Glomerular visceral epithelial cell (primary cell): Measurements from ENCODE around the gene AIRE.

Experiments
- DNase-seq: peaks from one replicate; pipeline ENCODE4 v3.0.0-alpha.2; 2016; ENCODE audit errors: extremely low spot score

The AIRE gene

DNA sequence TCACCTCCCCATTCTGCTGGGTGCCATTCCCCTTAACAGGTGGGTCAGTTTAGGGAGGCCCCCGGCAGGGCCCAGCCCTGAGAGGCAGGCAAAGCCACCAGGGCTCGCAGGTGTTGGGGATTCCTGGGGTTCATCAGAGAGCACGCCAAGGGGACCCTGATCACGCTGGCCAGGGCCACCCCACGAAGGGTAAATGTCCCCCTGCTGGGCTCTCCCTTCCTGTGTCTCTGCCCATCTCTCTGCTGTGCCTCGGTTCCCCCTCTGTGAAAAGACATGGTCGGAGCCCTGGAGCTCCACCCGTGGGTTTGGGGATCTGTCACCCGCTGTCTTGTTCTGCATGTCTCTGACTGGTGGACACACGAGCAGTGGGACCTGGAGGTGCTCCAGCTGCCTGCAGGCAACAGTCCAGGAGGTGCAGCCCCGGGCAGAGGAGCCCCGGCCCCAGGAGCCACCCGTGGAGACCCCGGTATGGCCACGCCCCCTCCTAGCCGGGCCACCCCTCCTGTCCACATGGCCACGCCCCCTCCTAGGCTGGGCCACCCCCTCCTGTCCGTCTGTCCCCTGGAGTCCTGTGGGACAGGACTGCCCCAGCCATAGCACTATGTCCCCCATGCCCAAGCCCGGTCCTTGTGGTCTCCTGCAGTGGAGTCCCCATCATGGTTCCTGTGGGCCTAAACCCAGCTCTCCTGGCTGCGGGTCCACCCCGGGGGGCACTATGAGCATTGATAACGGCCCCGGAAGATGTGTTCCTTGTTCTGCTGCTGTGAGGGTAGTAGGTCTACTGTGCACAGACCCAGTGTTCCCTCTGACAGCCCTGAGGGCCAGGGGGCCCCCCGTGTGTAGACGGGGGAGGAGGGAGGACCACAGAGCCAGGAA lies 6.5 kb downstream of the AIRE start:
- no peak for DNase-seq

DNA sequence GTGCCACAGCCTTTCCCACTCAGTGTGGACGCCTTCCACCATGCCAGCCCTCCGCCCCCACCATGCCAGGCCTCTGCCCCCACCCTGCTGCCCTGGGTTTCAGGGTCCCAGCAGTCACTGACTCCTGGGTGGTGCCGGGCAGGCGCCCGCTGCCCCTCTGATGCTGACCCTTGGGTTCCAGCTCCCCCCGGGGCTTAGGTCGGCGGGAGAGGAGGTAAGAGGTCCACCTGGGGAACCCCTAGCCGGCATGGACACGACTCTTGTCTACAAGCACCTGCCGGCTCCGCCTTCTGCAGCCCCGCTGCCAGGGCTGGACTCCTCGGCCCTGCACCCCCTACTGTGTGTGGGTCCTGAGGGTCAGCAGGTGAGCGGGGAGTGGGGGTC lies 7.1 kb downstream of the AIRE start:
- no peak for DNase-seq

DNA sequence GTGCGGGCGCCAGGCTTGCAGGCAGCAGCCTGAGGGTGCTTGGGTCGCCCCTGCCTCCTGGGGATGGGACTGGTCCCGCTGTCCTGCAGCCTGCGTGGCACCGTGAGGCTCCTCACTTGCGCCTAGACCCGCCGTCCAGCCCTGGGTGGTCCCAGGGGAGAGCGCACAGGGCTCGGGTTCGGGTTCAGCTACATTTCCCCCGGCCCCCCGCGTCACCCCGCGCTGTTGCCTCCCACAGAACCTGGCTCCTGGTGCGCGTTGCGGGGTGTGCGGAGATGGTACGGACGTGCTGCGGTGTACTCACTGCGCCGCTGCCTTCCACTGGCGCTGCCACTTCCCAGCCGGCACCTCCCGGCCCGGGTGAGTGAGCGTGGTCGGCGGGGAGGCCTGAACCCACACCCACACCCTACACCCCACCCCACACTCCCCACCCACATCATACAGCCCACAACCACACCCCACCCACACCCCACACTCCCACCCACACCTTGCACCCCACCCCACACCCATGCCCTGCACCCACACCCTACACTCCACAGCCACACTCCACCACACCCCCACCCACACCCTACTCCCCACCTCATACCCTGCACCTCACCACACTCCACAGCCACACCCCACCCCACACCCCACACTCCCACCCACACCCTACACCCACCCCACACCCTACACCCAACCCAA lies 8.0 kb downstream of the AIRE start:
- DNase-seq: no peak

DNA sequence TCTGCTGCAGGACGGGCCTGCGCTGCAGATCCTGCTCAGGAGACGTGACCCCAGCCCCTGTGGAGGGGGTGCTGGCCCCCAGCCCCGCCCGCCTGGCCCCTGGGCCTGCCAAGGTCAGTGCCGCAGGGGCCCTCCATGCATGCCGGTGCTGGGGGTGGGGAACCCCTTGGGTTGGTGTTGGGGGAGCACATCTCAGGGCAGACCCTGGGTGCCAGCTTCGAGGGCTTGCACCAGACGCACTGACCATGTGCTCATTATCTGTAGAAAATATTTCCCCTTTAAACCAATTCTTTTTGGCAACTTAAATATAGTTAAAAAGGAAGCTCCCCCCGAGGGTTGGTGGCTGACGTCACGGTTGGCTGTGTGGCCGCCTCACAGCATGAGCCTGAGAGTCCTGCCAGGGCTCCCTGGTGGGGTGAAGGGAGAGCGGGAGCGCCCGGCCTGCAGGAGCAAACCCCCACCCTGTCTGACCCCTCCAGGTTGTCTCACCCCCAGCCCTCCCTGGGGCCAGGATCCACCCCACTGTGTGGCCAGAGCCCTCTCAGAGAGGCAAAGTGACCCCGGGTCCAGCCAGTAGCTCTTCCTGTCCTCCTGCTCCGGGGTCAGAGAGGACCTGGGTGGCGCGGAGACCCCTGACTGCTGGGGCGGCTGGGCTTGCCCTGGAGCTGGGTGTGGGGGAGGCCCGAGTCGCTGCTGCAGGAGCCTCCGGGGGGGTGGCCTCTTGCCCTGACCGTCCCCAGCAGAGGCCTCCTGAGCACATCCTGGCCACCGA lies 8.9 kb downstream of the AIRE start:
- peak; percentile 13 for DNase-seq

DNA sequence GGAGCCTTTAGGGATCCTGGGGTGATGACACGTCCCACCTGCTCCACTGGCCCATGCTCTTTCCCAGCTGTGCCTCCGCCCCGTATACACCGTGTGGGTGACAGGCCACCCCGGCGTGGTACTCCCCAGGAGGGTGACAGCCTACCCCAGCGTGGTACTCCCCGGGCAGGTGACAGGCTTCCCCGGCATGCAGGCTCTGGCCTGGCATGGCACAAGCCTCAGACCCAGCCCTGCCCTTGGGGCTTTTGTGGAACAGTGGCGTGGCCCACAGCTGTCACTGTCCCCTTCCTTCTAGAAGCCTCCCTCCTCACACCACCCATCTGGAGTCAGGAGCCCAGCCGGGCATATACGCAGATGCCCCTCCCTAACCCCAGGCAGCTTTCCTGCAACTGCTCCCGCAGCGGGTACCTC lies 9.5 kb downstream of the AIRE start:
- no peak for DNase-seq

DNA sequence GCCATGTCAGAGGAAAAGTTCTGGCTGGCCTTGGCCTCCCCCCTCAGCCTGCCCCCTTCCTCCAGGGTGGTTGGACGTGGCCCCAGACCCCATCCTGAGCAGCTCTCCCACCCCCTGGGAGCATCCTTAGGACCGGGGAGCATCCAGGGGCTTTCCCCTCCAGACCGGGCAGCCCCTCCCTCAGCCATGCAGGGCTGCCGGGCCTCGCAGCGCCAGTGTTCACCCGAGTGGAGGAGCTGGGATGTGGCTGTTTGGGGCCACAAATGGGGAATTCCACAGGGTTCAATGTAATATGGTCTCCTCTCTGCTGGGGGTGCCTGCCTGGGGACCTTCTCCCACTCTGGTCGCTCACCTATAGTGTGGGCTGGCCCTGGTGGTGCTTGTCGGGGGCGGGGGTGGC lies 10.0 kb downstream of the AIRE start:
- no peak for DNase-seq

DNA sequence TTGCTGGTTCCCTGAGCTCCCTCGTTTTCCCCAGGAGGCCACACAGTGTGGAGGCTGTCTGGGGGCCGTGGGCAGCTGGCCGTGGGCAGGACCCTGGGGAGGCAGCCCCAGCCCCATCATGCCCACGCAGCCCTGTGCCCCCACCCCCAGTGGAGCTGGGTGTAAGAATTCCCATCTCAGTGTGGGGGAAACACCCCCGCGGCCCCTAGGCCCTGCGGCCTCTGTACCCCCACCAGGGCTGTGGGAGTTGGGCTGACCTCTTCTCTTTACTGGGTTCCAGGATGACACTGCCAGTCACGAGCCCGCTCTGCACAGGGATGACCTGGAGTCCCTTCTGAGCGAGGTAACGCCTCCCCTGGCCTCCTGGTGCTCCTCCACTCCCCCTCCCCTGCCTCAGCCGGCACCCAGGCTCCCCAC lies 10.4 kb downstream of the AIRE start:
- no peak for DNase-seq

DNA sequence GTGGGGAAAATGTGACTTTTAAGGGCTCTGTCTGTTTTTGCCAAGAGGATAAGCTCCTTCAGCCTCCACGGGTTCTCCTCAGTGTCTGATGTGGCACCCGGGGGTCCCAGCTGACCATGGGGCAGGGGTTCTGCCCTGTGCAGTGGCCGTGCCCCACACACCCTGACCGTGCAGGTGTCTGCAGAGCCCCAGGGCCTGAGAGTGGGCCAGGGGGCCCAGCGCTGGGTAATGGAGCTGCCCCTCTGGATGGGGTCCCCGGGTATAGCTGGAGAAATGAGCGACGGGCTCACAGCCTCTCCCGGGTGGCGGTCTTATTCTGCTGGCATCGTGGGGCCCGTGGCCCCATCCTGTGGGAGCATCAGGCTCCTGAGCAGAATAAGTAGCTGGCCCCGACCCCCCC lies 11.2 kb downstream of the AIRE start:
- DNase-seq: no peak

DNA sequence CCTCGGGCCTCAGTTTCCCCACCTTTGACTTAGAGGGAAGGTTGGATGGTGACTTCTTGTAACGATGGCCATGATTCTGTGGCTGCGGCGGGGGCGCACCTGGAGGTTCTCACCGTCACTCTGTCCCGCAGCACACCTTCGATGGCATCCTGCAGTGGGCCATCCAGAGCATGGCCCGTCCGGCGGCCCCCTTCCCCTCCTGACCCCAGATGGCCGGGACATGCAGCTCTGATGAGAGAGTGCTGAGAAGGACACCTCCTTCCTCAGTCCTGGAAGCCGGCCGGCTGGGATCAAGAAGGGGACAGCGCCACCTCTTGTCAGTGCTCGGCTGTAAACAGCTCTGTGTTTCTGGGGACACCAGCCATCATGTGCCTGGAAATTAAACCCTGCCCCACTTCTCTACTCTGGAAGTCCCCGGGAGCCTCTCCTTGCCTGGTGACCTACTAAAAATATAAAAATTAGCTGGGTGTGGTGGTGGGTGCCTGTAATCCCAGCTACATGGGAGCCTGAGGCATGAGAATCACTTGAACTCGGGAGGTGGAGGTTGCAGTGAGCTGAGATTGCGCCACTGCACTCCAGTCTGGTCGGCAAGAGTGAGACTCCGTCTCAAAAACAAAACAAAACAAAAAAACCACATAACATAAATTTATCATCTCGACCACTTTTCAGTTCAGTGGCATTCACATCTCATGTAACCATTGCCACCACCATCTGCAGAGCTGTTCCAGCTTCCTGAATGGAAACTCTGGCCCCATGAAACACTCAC lies 12.0 kb downstream of the AIRE start:
- DNase-seq: peak; percentile 84

DNA sequence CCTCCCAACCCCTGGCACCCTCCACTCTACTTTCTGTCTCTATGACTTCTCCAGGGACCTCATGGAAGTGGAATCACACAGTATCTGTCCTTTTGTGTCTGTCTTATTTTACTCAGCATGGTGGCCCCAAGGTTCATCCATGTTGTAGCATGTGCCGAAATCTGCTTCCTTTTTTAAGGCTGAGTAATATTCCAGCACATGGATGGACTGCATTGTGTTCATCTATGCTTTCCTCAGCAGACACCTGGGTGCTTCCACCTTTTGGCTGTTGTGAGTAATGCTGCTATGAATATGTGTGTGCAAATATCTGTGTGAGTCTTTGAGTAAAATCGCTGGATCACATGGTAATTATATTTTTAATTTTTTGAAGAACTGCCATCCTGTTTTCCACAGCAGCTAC lies 12.6 kb downstream of the AIRE start:
- DNase-seq: no peak

DNA sequence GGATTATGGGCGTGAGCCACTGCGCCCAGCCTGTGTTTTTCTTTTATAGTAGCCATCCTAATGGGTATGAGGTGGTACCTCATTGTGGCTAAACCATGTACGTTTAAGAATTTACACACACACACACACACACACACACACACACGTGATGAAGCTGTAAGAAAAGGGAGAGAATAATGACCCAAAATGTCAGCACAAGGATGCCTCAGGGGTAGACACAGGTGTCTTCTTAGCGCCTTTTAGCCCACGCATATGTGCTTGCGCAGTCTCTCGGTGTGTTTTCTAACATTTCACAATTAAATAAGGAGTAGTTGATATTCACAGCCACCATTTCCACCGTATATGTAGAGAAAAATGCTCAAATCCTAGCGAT lies 13.4 kb downstream of the AIRE start:
- peak; percentile 13 for DNase-seq

DNA sequence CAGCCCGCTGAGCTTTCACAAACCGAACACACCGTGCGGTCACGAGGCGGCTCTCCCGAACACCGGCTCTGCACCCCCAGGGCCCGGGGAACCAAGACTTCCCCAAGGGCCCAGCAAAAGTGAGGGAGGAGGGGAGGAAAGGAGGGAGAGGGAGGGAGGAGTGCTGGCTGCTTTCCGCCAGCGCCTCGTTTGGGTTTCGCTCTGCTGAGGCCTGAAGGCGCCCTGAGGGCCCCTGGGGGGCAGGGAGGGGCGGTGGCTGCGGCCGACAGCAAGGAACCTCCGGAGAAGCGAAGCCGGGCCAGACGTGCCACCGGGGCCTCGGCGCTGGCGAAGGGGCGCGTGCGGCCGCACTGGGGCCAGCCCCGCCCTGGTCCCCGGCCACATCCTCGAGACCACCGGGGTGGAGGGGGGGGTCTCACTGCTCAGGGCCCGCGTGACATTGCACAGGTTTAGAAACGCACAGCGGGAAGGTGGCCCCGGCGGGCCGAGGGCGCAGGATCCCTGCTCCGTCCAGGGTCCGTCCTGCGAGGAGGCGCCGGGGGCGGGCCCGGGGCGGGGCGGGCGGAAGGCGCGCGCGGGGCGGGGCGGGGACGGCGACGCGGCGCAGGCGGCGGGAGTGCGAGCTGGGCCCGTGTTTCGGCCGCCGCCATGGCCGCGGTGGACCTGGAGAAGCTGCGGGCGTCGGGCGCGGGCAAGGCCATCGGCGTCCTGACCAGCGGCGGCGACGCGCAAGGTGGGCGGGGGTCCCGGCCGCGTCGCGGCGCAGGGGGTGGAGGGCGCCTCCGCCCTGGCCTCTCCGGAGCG lies 14.0 kb downstream of the AIRE start, which contains the start of gene PFKL:
Gene PFKL, plus strand, starts transcription at position 596 of the 804 bp plus-strand sequence. Its CDS starts 53 bp downstream, at position 649.
- DNase-seq: peak; percentile 73

DNA sequence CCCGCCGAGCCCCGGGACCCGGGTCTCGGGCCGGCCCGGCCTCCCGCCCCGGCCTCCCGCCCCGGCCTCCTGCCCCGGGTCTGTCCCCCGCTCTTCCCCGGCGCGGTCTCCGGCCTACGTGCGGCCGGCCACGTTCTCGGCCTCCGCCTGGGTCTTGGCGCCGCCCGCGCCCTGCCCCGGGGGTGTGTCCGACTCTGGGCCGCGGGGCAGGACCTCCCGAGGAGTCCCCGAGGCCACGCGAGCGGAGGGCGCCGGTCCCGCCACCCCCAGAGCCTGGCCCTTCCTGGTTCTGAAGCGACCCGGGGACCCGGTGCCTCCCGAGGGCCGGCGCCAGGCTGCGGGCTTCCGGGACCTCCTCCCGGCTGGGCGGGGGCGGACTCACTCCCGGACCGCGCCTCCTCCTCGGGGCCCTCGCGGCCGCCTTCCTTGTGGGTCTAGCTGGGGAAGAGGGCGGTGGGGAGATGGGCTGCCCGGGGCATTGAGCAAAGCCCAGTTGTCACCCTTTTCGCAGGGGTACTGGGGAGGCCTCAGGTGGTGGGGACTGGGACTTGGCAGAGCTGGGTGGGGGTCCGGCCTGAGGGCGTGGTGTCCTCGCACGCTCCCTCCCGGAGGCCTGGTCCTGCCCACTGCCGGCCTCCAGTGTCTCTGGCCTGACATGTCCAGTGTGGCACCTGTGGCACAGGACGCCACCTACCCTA lies 14.7 kb downstream of the AIRE start:
- DNase-seq: peak; percentile 65

DNA sequence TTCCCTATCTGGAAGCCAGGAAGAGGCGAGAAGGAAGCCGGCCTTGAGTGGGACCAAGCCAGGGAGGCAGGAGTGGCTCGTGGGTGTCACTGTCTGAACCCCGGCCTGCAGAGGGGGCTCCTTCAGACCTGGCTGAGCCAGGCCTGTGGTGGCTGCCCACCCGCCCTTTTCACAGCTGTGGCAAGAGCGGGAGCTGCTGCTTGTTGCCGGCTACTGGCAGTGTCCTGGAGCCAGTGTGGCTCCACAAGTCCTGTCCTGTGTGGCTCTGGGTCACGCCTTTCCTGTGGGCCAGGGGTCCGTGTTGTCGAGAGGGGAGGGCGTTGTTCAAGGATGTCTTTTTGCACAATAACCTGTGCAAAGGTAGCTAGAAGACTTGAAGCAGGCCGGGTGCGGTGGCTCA lies 15.5 kb downstream of the AIRE start:
- no peak for DNase-seq

DNA sequence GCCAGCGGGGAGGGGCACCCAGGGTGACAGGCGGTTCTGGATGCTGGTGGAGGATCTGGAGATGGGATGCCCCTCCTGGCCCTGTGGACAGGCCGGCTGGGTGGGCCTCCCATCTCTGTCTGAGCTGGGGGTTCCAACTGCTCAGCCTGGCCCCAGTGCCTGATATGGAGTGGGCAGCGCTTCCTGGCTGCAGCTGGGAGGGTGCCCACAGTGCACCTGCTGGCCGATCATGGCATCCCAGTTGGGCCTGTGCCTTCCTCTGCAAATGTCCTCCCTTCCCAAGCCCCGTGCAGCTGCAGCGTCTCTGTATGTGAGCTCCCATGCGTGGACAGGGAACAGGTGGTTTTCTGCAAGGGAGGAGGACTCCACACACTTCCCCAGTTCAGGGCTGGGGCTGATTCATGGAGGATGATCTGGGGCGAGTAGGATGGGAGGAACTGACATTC lies 16.3 kb downstream of the AIRE start:
- peak; percentile 18 for DNase-seq

DNA sequence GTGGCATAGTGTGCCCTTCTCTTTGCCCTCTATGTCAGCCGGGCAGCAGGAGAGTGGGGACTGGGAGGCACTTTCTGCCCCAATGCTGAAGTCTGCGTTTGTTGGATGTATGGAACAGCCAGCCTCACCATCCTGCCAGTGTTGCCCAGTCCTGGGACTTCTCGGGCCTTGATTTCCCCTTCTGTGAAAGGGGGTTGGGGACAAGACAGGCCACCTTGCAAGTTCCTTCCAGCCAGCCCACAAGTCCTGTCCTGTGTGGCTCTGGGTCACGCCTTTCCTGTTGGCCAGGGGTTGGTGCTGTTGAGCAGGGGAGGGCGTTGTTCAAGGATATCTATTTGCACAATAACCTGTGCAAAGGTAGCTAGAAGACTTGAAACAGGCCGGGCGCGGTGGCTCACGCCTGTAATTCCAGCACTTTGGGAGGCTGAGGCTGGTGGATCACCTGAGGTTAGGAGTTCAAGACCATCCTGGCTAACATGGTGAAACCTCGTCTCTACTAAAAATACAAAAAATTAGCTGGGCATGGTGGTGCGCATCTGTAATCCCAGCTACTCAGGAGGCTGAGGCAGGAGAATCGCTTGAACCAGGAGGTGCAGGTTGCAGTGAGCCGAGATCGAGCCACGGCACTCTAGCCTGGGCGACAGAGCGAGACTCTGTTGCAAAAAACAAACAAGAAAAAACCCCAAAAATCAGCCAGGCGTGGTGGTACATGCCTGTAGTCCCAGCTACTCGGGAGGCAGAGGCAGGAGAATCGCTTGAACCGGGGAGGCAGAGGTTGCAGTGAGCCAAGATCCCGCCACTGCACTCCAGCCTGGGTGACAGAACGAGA lies 17.1 kb downstream of the AIRE start:
- DNase-seq: peak; percentile 24

DNA sequence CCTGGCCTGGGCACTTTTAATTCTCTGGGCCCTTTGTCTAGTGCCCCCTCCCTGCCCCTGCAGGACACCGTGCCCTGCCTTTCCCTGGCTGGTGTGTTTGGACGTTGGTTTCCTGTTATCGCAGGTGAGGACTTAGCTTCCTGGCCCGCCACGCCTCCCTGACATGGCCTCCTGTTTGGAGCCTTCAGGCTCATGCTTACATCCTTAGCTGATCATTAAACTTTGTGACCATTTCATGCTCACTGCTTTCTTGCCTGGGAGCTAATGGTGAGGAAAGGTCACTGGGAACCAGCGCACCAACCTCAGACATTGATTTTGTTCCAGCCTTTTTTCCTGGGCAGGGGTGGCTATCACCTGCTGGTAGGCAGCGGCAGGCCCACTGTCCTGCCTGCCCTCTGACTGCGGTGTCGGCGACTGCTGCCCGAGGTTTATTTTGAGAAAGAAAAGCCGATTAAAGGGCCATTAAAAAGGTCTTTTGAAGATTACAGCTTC lies 17.9 kb downstream of the AIRE start:
- DNase-seq: peak; percentile 52

DNA sequence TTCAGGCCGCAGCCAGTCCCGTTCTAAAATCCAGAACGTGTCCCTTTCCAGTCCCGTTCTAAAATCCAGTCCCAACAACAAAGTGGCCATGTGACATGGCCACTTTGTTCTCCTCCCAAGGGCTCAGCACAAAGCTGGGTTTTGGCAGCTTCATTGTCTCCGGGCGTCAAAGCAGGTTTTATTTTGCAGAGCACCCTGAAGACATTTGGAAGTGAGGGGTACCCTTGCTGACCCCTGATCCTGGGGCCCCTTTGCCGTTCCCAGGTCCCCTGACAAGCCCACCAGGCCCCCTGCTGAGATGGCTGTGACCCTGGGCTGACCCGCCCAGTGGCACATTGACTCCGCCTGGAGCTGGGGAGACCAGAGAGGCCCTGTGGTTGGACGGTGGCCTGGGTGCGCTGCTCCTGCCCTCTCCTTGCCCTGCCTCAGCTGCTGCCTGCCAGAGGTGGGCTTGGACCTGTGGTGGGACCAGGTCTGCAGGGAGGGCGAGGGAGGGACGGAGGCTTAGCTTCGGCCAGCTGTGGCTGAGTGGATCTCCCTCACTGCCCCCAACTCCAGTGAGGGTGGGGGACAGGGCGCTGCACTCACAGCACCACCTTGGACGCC lies 18.4 kb downstream of the AIRE start:
- no peak for DNase-seq

DNA sequence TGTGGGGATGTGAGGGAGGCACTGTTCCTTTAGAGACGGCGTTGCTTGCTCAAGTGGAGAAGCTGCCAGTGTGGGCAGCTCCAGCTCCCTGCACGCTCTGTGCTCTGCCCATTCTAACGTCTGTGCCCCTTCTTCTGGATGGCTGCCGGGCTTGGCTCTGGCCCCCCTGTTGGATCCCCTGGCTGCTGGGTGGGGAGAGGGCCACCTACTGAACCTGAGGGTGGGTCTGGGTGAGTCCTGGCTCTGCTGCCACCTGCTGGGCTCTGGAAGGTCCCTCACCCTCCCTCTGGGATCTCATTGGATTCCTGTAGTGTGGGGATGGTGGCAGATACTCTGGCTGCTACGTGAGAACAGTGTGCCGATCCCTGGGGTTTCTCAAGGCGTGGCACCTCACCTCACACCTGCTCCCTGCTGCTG lies 19.2 kb downstream of the AIRE start:
- peak; percentile 49 for DNase-seq
